Hematopoietic multipotent progenitor cell (in vitro differentiated cells): ENCODE data around the gene TMEM144. TPM values are rescaled to one million over a fixed set of nuclear protein-coding genes. Genes with fewer than 3 reads are reported as not detected.

Source experiments
- DNase-seq, 3 donors: peaks; one replicate each; pipeline ENCODE4 v3.0.0-alpha.2; 2011 to 2015; ENCODE audit warnings: low read depth in 2 of 3, low spot score in 2 of 3
- total RNA-seq: library from RNA; depleted of rRNA; stranded (reverse); fragments of >200 nt; gene quantifications from one replicate; pipeline ENCODE4 v1.2.3, GENCODE V29; 2012

Gene TMEM144
- total RNA-seq, 1 donor, result 9.2 TPM

DNA sequence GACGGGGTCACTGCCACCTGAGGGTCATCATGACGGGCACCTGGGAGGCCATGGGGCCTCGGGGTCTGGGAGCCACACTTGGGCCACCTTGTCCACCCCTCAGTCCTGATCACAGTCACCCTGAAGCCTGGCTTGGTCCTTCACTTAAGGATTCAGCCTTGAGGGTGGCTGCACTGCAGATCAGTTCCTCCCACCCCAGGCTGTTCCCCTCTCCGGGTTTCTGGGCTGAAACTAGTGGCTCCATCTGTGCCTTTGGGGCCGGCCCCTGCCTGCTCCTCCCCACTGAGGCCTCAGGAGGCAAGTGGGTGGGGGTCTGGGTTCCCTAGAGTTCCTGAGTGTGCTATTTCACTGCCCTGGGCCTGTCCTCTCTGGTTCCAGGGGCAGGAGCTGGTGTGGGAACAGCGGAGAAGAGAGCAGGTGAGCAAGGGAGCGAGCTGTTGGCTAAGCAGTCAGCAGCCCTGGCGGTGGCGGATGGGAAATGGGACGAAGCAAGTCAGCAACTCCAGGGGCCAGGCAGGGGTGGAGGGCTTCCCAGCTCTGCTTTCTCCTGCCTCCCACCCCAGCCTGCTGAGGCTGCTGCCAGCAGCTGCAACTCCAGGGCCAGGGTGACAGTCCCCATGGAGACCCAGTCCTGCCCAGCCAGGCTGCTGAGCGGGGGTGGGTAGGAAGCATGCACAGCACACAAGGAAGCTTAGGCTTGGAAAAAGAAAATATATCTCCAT is 81.2 kb downstream of the TMEM144 start:
- no peak for DNase-seq

- DNase-seq, result no peak
Measured at GRCh38 chr4:158292156-158292555, 81.9 kb downstream of the TMEM144 start.

DNA sequence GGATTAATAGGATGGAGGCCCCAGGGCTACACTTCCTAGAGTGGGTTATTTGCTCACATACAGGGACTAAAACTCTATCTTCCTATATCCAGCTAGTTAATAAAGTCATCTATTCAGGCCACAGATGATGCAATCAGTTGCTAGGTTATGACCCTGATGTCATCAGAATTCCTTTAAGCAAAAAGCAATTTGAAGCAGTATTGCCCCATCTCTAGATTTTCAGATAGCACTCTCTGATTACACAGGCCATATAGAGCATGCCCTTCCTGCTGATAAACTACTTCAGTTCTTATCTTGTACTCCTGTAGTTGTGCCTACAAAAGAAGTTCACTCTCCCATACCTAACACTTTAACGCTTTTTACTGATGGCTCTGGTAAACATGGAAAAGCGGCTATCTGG is 84.8 kb downstream of the TMEM144 start:
- DNase-seq, result no peak

DNA sequence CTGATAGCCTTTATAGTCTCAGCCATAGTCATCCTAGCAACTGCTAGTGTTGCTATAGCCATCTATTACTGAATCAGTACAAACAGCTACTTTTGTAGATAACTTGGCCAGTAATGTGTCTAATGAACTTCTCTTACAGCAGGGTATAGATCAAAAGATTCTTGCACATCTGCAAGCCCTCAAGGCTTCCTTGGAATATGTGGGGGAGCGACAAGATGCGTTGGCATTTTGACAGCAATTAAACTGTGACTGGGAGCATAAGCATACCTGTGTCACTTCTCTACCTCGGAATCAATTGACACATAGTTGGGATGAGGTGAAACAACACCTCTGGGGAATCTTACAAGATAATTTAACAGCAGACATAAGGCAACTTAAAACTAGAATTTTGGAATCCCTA is 87.6 kb downstream of the TMEM144 start:
- no peak for DNase-seq

- no peak for DNase-seq
Measured at GRCh38 chr4:158299459-158300007, 89.2 kb downstream of the TMEM144 start.

- no peak for DNase-seq
Measured at GRCh38 chr4:158300012-158300411, 89.7 kb downstream of the TMEM144 start.

DNA sequence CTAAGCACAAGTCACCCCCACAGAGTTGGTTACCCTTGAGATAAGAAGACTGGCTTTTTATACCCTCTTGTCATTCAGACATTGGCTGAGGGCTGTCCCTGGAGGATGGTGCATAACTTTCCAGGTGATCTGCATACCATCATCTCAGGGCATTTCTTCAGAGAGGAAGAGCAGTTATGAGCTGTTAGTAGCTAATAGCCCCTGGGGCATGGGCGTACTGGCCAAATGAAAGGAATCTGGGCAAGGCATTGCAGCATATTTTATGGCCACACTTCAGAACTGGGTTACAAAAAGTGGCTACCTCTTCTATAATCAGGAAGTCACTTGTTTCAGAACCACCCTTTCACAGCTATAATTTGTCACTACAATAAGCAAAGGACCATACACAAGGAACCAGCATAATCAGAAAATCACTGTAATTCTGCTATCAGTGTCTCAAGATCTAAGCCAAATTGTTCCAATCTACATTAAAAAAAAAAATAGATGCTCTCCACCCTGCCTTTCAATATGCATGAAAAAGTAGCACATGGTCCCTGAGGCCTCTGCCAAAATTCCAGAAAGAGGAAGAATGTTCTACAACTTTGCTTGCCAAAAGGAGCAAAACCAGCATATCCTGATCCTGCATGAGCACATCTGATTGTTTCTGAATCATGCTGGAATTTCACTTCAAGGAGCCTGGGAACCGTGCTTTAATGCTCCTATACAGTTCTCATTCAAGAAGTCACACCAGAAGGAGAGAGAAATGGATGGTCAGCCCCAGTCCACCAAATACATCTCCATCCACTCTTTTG is 92.0 kb downstream of the TMEM144 start:
- DNase-seq, result no peak

- DNase-seq, result no peak
Measured at GRCh38 chr4:158304694-158305093, 94.4 kb downstream of the TMEM144 start.

Other genes starting within 250 kb of the TMEM144 start
- gene GASK1B, start 37.5 kb upstream of the TMEM144 start, total RNA-seq, result 3.5 TPM